HG02885 (cell line): ENCODE measurements around the gene PLEKHA1.

Source experiments
- ATAC-seq: cut with Tn5 transposase; IDR thresholded peaks from one replicate; pipeline ENCODE4 v1.9.1; 2021; ENCODE audit warnings: mild to moderate bottlenecking; ENCODE audit not compliant: unreplicated experiment, poor library complexity

The PLEKHA1 gene

GRCh38 chr10:122471531-122472177 lies 97.1 kb downstream of the PLEKHA1 start:
- no peak for ATAC-seq

- no peak for ATAC-seq
Measured at GRCh38 chr10:122473116-122473515, 98.6 kb downstream of the PLEKHA1 start.

DNA sequence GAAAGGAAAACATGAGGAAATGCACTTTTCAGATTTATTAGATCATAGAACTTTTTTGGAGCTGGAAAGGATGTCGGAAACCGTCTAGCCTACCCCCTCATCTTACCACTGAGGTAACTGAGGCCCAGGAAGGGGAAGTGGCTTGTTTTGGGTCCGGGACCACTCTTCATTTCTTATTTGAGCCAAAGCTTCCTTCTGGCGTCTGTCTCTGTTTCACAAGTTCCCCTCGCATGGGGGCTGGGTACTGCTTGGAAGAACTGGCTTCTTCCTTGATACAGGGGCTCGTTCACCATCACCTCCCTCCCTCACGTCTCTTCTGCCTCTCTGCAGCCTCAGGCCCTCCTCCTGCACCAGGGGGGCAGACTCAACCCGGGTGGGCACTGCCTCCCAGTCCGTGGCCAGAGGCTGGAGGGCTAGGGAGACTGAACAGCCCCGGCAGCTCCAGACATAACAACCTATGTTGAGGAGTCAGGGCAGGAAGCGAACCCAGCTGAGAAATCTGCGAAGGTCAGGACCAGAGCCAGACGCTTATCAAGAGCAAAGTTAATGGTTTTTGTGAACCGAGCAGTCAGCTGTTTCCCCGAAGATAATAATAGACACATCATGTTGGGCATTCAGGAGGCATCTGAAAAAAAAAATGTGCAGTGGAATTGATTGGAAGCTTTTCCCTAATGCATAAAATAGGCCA lies 99.8 kb downstream of the PLEKHA1 start:
- ATAC-seq, result no peak

- no peak for ATAC-seq
Measured at GRCh38 chr10:122475100-122475499, 100.6 kb downstream of the PLEKHA1 start.

GRCh38 chr10:122475591-122476332 lies 101.3 kb downstream of the PLEKHA1 start:
- ATAC-seq, result no peak

DNA sequence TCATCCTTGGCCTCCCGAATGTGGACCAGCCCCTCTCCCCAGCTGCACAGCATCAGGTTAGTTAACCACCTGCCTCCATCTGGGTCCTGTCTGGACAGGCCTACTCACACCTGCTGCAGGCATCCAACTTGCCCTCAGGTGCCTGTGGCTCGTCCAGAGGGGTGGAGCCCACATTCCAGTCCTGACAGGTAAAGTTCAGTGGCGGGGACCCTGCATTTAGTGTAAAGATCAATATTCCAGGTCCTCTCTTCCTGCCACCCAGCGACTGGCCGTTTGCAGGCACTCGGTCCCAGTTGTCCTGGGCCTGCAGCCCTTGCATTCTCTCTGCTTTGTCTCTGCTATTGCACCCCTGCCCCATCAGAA lies 101.8 kb downstream of the PLEKHA1 start:
- no peak for ATAC-seq

GRCh38 chr10:122477436-122477835 lies 102.9 kb downstream of the PLEKHA1 start:
- no peak for ATAC-seq

GRCh38 chr10:122478971-122479370 lies 104.5 kb downstream of the PLEKHA1 start:
- no peak for ATAC-seq

GRCh38 chr10:122480146-122480833 lies 105.8 kb downstream of the PLEKHA1 start:
- ATAC-seq, result no peak

DNA sequence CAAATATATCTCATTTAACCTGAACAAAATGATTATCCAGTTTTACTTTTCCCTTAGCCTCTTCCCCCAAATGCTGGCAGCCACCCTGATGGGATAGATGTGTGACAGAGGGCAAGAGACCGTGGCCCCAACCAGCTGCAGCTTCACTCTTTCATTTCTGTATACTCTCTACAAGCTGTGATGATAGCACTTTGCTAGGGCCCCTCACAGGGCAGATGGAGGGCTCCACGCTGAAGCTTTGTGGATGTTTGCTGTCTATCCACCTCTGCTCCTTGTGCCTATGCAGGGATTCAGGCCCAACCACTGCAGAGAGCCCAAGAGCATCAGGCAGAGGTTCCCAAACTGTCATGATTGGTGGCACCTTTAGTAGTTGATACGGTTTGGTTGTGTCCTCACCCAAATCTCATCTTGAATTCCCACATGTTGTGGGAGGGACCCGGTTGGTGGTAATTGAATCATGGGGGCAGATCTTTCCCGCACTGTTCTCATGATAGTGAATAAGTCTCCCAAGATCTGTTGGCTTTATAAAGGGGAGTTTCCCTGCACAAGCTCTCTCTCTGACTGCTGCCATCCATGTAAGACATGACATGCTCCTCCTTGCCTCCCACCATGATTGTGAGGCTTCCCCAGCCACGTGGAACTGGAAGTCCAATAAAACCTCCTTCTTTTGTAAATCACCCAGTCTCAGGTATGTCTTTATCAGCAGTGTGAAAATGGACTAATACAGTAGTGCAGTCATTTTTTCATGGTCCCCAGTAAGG lies 107.0 kb downstream of the PLEKHA1 start:
- ATAC-seq, result no peak
